ENCODE data around the gene LRRN3.
"Not testable (repeated sequence)": the region's sequence is repeated elsewhere in the genome, so short reads cannot be mapped to it uniquely, and the experiment has no call there.

LRRN3 gene

GRCh38 chr7:111090846-111091245, at the start of gene LRRN3:
Gene LRRN3 (plus strand): TSS chr7:111091127. CDS start chr7:111122773, 31,646 bp downstream.
- no peak for DNase-seq

GRCh38 chr7:111041577-111041976, 49.4 kb upstream of the LRRN3 start:
- no peak for DNase-seq

- no peak for DNase-seq
These were observed 48.1 kb upstream of the LRRN3 start for GRCh38 chr7:111042842-111043241.

GRCh38 chr7:111043561-111043960, 47.4 kb upstream of the LRRN3 start:
- no peak for DNase-seq

GRCh38 chr7:111045449-111045848, 45.5 kb upstream of the LRRN3 start:
- DNase-seq, result no peak

GRCh38 chr7:111047595-111047994, 43.3 kb upstream of the LRRN3 start:
- no peak for DNase-seq

GRCh38 chr7:111049971-111050680, 40.8 kb upstream of the LRRN3 start:
- DNase-seq, result no peak

GRCh38 chr7:111050875-111051416, 40.0 kb upstream of the LRRN3 start:
- no peak for DNase-seq

- DNase-seq, result no peak
These were observed 39.1 kb upstream of the LRRN3 start for GRCh38 chr7:111051832-111052231.

GRCh38 chr7:111053035-111053434, 37.9 kb upstream of the LRRN3 start:
- no peak for DNase-seq

GRCh38 chr7:111056371-111056770, 34.6 kb upstream of the LRRN3 start:
- no peak for DNase-seq

- DNase-seq, result no peak
These were observed 33.9 kb upstream of the LRRN3 start for GRCh38 chr7:111057066-111057465.

- DNase-seq, result no peak
These were observed 31.1 kb upstream of the LRRN3 start for GRCh38 chr7:111059833-111060232.

GRCh38 chr7:111063166-111063565, 27.8 kb upstream of the LRRN3 start:
- DNase-seq, result no peak

- no peak for DNase-seq
These were observed 23.7 kb upstream of the LRRN3 start for GRCh38 chr7:111067251-111067650.

- no peak for DNase-seq
These were observed 23.2 kb upstream of the LRRN3 start for GRCh38 chr7:111067682-111068081.

- no peak for DNase-seq
These were observed 22.3 kb upstream of the LRRN3 start for GRCh38 chr7:111068618-111069017.

- DNase-seq, result no peak
These were observed 19.4 kb upstream of the LRRN3 start for GRCh38 chr7:111071556-111071955.

- DNase-seq, result not testable (repeated sequence)
These were observed 18.3 kb upstream of the LRRN3 start for GRCh38 chr7:111072658-111073057.

GRCh38 chr7:111074071-111074747, 16.7 kb upstream of the LRRN3 start:
- DNase-seq, result peak; percentile 62

- DNase-seq, result no peak
These were observed 16.2 kb upstream of the LRRN3 start for GRCh38 chr7:111074748-111075146.

- DNase-seq, result no peak
These were observed 15.4 kb upstream of the LRRN3 start for GRCh38 chr7:111075498-111075897.

- DNase-seq, result no peak
These were observed 14.7 kb upstream of the LRRN3 start for GRCh38 chr7:111076205-111076604.

GRCh38 chr7:111077001-111077400, 13.9 kb upstream of the LRRN3 start:
- DNase-seq, result no peak

Measured in MV-4-11 (cell line).